ENCODE data around the gene C1orf159. TPM values are rescaled to one million over a fixed set of nuclear protein-coding genes. Genes with fewer than 3 reads are reported as not detected.

The C1orf159 gene
- total and polyA plus RNA-seq, 2 experiments from 2014 or later, result 21.7 to 36.2 TPM

DNA sequence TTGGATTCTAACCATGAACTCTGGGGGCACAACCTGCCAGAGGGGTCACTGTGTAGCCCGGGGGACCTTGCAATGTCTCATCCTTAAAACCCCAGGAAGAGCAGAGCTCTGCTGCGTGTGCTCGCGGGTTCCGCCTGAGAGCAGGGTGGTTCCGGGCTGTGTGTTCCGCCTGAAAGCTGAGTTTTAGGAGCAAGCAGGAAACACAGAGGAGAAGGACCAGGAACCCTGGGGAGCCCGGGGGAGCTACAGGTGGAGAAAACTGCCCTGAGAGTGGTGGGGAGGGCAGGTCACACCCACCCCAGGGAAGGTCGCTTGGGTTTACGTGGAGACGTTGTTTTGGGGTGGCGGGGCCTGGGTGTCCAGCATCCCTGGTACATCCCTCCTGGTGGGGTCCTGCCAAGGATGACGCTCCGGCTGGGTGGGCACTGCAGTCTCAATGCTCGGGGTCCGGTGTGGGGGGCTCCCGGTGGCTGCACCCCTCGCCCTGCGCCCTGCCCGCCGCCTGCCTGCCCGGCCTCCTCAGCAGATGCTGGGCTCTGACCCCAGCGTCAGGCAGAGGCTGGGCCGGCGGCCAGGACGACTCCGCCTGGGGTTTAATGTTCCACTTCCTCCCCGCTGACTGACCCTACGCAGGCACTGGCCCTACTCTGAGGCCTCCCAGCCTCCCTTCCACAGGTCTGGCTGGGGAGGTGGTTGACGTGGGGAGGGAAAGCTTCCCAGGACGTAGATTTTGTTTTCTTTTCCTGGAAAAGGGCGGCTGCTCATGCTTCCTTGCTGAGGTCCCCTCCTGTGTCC is 17.3 kb upstream of the C1orf159 start:
- Histone ChIP-seq H3K4me1 (ENCODE audit: low read depth) (no peaks in the 10 kb centered on the region), H3K4me3 (no peak overlapping the region), H3K27me3 (peaks cover 26% of the 10 kb centered on the region), H3K9me3 (ENCODE audit: low read depth) (no peaks in the 10 kb centered on the region), H3K36me3 (no peaks in the 10 kb centered on the region), H3K27ac (no peak overlapping the region)
- peak in 1 of 2 donors; percentile 33 for DNase-seq (ENCODE audit: low read depth in 1 of 2, low spot score in 1 of 2)
- TF ChIP-seq, protein P1, sequence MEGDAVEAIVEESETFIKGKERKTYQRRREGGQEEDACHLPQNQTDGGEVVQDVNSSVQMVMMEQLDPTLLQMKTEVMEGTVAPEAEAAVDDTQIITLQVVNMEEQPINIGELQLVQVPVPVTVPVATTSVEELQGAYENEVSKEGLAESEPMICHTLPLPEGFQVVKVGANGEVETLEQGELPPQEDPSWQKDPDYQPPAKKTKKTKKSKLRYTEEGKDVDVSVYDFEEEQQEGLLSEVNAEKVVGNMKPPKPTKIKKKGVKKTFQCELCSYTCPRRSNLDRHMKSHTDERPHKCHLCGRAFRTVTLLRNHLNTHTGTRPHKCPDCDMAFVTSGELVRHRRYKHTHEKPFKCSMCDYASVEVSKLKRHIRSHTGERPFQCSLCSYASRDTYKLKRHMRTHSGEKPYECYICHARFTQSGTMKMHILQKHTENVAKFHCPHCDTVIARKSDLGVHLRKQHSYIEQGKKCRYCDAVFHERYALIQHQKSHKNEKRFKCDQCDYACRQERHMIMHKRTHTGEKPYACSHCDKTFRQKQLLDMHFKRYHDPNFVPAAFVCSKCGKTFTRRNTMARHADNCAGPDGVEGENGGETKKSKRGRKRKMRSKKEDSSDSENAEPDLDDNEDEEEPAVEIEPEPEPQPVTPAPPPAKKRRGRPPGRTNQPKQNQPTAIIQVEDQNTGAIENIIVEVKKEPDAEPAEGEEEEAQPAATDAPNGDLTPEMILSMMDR (IDR thresholded peaks at IDR 0.05; ENCODE audit: low read depth, low read length), result no peak

DNA sequence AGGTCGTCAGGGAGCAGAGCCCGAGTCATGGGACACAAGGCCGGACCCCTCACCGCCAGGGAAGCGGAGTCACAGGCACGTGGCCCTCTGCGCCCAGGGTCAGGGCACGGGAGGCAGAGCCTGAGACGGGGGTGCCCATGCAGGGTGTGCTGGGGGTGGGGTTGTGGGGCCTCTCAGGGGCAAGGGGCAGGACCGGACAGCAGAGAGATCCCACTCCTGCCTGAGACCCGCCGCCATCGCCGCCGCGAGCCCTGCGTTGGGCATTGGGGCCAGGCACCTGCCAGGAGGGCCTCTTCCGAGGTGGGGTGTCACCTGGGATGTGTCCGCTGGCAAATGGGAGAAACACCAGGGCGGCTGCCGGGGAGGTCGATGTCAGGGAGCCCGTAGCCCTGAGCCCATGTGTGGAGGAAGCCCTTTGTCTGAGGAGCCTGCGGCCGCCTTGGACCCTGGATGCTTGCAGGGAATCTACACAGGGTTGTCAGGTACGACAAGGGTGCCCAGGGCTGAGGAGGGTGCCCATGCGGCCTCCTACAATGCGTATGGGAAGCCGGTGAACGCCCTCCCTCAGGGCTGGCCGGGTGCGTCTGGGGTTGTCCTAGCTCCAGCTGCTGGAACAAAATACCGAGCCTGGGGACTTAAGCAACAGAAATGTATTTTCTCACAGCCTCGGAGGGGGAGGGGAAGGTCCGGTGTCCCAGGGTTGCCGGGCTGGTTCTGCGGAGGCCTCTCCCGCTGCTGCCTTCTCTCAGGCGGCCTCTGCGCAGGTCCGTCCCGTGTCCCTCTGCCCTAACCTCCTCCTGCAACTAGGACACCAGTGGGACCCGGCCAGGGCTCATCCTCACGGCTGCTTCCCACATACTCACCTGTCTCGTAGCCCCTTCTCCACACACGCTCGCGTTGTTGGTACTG is 16.4 kb upstream of the C1orf159 start:
- H3K4me3 ChIP-seq, result no peak overlapping the region
- H3K9me3 ChIP-seq (ENCODE audit: low read depth), result no peaks in the 10 kb centered on the region
- DNase-seq (ENCODE audit: low read depth in 1 of 2, low spot score in 1 of 2), result no peak
- TF ChIP-seq, protein P1 (IDR thresholded peaks at IDR 0.05; ENCODE audit: low read depth, low read length), result no peak
- no peak overlapping the region for H3K27ac ChIP-seq
- H3K27me3 ChIP-seq, result peaks cover 17% of the 10 kb centered on the region
- H3K36me3 ChIP-seq, result no peaks in the 10 kb centered on the region
- H3K4me1 ChIP-seq (ENCODE audit: low read depth), result no peaks in the 10 kb centered on the region

DNA sequence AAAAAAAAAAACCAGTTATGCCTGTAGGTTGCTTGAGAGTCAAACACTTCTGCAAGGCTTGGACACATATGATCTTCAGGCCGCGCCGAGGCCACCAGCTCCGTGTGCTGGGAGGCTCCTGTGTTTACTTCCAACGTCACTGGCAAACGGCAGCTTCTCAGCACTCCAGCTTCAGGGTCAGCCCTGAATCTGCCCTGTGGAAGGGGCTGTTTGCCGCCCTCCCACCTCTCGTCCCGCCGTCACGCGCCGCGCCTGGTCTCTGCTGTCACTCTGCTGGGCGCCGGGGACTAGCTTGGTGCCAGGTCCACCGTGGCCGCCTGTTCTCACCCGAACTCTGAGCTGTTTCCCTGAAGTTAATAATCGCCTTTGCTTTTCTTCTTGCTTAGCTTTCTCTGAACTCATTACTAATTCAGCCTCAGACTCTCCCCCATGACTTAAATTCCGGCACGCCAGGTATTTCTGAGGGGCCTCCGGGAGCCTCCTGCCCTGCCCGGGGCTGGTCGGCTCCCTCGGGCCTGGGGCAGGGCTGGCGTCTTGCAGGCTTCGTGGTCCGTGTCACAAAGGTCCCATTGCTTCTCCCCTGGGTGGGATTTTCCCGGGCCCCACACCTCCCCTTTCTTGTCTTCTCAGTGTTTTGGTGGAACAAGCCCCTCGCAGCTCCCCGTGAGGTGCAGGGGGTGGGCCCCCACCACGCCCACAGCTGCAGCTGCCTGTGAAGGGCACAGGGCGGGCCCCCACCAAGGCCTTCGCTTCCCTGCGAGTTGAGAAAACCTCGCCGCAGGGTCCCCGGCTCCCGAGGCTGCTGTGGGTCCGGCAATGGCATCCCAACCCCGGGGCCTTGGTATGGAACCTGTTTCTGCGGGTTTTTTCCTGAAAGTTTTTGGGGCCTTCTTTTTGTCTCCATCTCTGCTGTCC is 14.6 kb upstream of the C1orf159 start:
- no peaks in the 10 kb centered on the region for H3K36me3 ChIP-seq
- peaks cover under 1% of the 10 kb centered on the region for H3K27me3 ChIP-seq
- no peak overlapping the region for H3K27ac ChIP-seq
- DNase-seq (ENCODE audit: low read depth in 1 of 2, low spot score in 1 of 2), result no peak
- TF ChIP-seq, protein P1 (IDR thresholded peaks at IDR 0.05; ENCODE audit: low read depth, low read length), result no peak
- H3K4me1 ChIP-seq (ENCODE audit: low read depth), result no peaks in the 10 kb centered on the region
- H3K4me3 ChIP-seq, result no peak overlapping the region
- no peaks in the 10 kb centered on the region for H3K9me3 ChIP-seq (ENCODE audit: low read depth)

DNA sequence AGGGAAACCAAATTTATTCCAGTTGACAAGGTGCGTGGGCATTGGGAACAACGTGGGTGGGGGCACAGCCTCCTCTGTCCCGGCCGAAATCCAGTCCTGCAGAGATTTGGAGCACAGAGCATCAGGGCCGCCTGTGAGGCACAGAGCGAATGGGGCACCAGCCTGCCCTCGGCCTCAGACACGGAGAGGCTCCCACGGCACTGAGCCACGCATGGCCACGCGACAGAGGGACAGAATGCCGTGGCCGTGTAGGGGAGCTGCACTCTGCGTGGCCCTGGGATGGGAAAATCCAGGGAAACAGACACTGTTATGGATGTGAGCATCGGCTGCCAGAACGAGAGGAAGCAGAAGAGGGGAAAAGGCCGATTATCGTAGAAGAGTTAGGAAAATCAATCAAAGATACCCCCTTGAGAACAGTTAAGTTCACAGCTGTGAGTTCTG is 13.5 kb upstream of the C1orf159 start:
- no peaks in the 10 kb centered on the region for H3K27me3 ChIP-seq
- H3K36me3 ChIP-seq, result no peaks in the 10 kb centered on the region
- H3K4me1 ChIP-seq (ENCODE audit: low read depth), result no peaks in the 10 kb centered on the region
- no peaks in the 10 kb centered on the region for H3K9me3 ChIP-seq (ENCODE audit: low read depth)
- no peak overlapping the region for H3K4me3 ChIP-seq
- TF ChIP-seq, protein P1 (IDR thresholded peaks at IDR 0.05; ENCODE audit: low read depth, low read length), result no peak
- H3K27ac ChIP-seq, result no peak overlapping the region
- no peak for DNase-seq (ENCODE audit: low read depth in 1 of 2, low spot score in 1 of 2)
